RWPE1 (cell line): ENCODE measurements around the gene SLC25A12.
"Not testable (repeated sequence)": the region's sequence is repeated elsewhere in the genome, so short reads cannot be mapped to it uniquely, and the experiment has no call there.

Source experiments
- CTCF ChIA-PET: fragments of 350-600 bp; sonication (Branson Sonifier 250); formaldehyde crosslinking; extraction: SDS; loops from one replicate; lab custom pipeline; 2021; lab: Yijun Ruan, JAX
- POLR2A ChIA-PET: fragments of 400-600 bp; formaldehyde crosslinking; extraction: SDS; loops from one replicate; lab custom pipeline; 2020; ENCODE audit warnings: antibody characterized with exemption; ENCODE audit not compliant: low non-redundant PET; lab: Yijun Ruan, JAX
- DNase-seq: peaks from one replicate; pipeline ENCODE4 v3.0.0; 2012; ENCODE audit warnings: low spot score
- H3K27ac ChIP-seq: fragments of 450-650 bp; 2 replicates; pipeline ENCODE4 v1.5.1; 2017
- CTCF ChIP-seq: fragments of 450-650 bp; conservative IDR thresholded peaks from 2 replicates; pipeline ENCODE4 v1.5.1; 2017; ENCODE audit warnings: low read depth, mild to moderate bottlenecking

Gene SLC25A12

GRCh38 chr2:171813126-171813525 is 80.9 kb downstream of the SLC25A12 start:
- TF ChIP-seq CTCF, result no peak
- DNase-seq, result no peak
- ChIA-PET CTCF (interaction anchor here (0.7 kb wide), 1 partner anchor 15 kb away, joined by 3 read pairs; no protein-coding TSS in a partner anchor), POLR2A (no interaction called here)
- H3K27ac ChIP-seq, result no peak overlapping the region

- TF ChIP-seq CTCF, result peak; percentile 40
- DNase-seq, result peak; percentile 26
- H3K27ac ChIP-seq, result no peak overlapping the region
- ChIA-PET CTCF (interaction anchor here (0.6 kb wide), 1 partner anchor 316 kb away, joined by 3 read pairs; no protein-coding TSS in a partner anchor), POLR2A (no interaction called here)
These were observed 82.8 kb downstream of the SLC25A12 start for GRCh38 chr2:171811245-171811628.

- no peak for TF ChIP-seq CTCF
- no peak for DNase-seq
- no peak overlapping the region for H3K27ac ChIP-seq
- ChIA-PET POLR2A (no interaction called here), CTCF (interaction anchor here (0.6 to 0.7 kb wide), 2 partner anchors 83 to 286 kb away, joined by 5 read pairs; no protein-coding TSS in a partner anchor)
These were observed 83.4 kb downstream of the SLC25A12 start for GRCh38 chr2:171810422-171811244.

- CTCF ChIA-PET, DNase-seq, H3K27ac ChIP-seq, POLR2A ChIA-PET: not testable (repeated sequence)
These were observed 85.2 kb downstream of the SLC25A12 start for GRCh38 chr2:171808885-171809284.

- ChIA-PET CTCF (no interaction called here), POLR2A (no interaction called here)
These were observed 86.1 kb downstream of the SLC25A12 start for GRCh38 chr2:171807831-171808393.

GRCh38 chr2:171807119-171807518 is 86.9 kb downstream of the SLC25A12 start:
- H3K27ac ChIP-seq, result no peak overlapping the region
- POLR2A ChIA-PET, result no interaction called here
- CTCF ChIA-PET, result no interaction called here
- TF ChIP-seq CTCF, result no peak
- DNase-seq, result peak; percentile 58

More at GRCh38 chr2:171807831-171808393, 86.1 kb downstream of the SLC25A12 start:
- H3K27ac ChIP-seq, result no peak overlapping the region; the same call in 1 of the 2 replicates
- peak; percentile 28 for DNase-seq
- TF ChIP-seq CTCF, result no peak

- H3K27ac ChIP-seq, result no peak overlapping the region
- POLR2A ChIA-PET, result no interaction called here
- CTCF ChIA-PET, result interaction anchor here (0.8 kb wide), 1 partner anchor 269 kb away, joined by 9 read pairs; no protein-coding TSS in a partner anchor
- DNase-seq, result no peak
- TF ChIP-seq CTCF, result no peak
These were observed 89.6 kb downstream of the SLC25A12 start for GRCh38 chr2:171804456-171804855.
